Measurements from ENCODE around the gene FAM107B. TPM values are rescaled to one million over a fixed set of nuclear protein-coding genes. Genes with fewer than 3 reads are reported as not detected.

FAM107B gene
- total and polyA plus RNA-seq, 2 experiments from 2014 or later: 85.5 to 85.9 TPM

- H3K4me1 ChIP-seq (ENCODE audit: insufficient read depth): no peaks in the 10 kb centered on the region
- no peaks in the 10 kb centered on the region for H4K20me1 ChIP-seq (ENCODE audit: insufficient read depth, poor library complexity, severe bottlenecking)
- no peak for TF ChIP-seq EZH2 (IDR thresholded peaks at IDR 0.05; ENCODE audit: borderline replicate concordance)
- no peak for TF ChIP-seq CTCF (IDR thresholded peaks at IDR 0.05; ENCODE audit: poor library complexity)
- no peak for TF ChIP-seq EZH2phosphoT487 (IDR thresholded peaks at IDR 0.05; ENCODE audit: low read depth, severe bottlenecking, unreplicated experiment)
- no peaks in the 10 kb centered on the region for H3K9me2 ChIP-seq (replicated peaks; ENCODE audit: insufficient read depth)
- H3K4me3 ChIP-seq: no peak overlapping the region
- no peaks in the 10 kb centered on the region for H3K9me3 ChIP-seq (ENCODE audit: low read depth)
- H3K36me3 ChIP-seq (replicated peaks; ENCODE audit: insufficient read depth, low read depth): no peaks in the 10 kb centered on the region
- H3K4me2 ChIP-seq: no peak overlapping the region
- H3K27ac ChIP-seq: no peak overlapping the region
- DNase-seq (ENCODE audit: low spot score): no peak
- peaks cover 4% of the 10 kb centered on the region for H3K27me3 ChIP-seq
- 75% methylated on average over 5 of the region's 5 CpGs for WGBS (ENCODE audit: low lambda C conversion rate, missing lambda C conversion rate)
- H3K79me2 ChIP-seq: no peaks in the 10 kb centered on the region
- H2AFZ ChIP-seq: no peak overlapping the region
These were observed 23.9 kb upstream of the FAM107B start for GRCh38 chr10:14798636-14799035.

- Histone ChIP-seq H3K4me1 (ENCODE audit: insufficient read depth) (no peaks in the 10 kb centered on the region), H3K4me2 (no peak overlapping the region), H2AFZ (no peak overlapping the region), H3K4me3 (no peak overlapping the region), H3K36me3 (replicated peaks; ENCODE audit: insufficient read depth, low read depth) (no peaks in the 10 kb centered on the region), H3K9me2 (replicated peaks; ENCODE audit: insufficient read depth) (no peaks in the 10 kb centered on the region), H3K27me3 (no peaks in the 10 kb centered on the region), H4K20me1 (ENCODE audit: insufficient read depth, poor library complexity, severe bottlenecking) (no peaks in the 10 kb centered on the region), H3K9me3 (ENCODE audit: low read depth) (no peaks in the 10 kb centered on the region), H3K27ac (no peak overlapping the region), H3K79me2 (no peaks in the 10 kb centered on the region)
- no peak for DNase-seq (ENCODE audit: low spot score)
- TF ChIP-seq EZH2phosphoT487 (IDR thresholded peaks at IDR 0.05; ENCODE audit: low read depth, severe bottlenecking, unreplicated experiment): no peak
- no peak for TF ChIP-seq CTCF (IDR thresholded peaks at IDR 0.05; ENCODE audit: poor library complexity)
- TF ChIP-seq EZH2 (IDR thresholded peaks at IDR 0.05; ENCODE audit: borderline replicate concordance): no peak
- WGBS (ENCODE audit: low lambda C conversion rate, missing lambda C conversion rate): 91% methylated on average over 5 of the region's 5 CpGs
These were observed 13.2 kb upstream of the FAM107B start for GRCh38 chr10:14787938-14788337.

GRCh38 chr10:14784459-14785055 lies 9.9 kb upstream of the FAM107B start:
- Histone ChIP-seq H3K4me3 (no peak overlapping the region), H3K4me1 (ENCODE audit: insufficient read depth) (peaks cover 3% of the 10 kb centered on the region), H3K36me3 (replicated peaks; ENCODE audit: insufficient read depth, low read depth) (no peaks in the 10 kb centered on the region), H3K79me2 (no peaks in the 10 kb centered on the region), H3K27me3 (no peaks in the 10 kb centered on the region), H3K9me2 (replicated peaks; ENCODE audit: insufficient read depth) (no peaks in the 10 kb centered on the region), H3K9me3 (ENCODE audit: low read depth) (no peaks in the 10 kb centered on the region), H3K27ac (no peak overlapping the region), H3K4me2 (no peak overlapping the region), H4K20me1 (ENCODE audit: insufficient read depth, poor library complexity, severe bottlenecking) (no peaks in the 10 kb centered on the region), H2AFZ (no peak overlapping the region)
- WGBS (ENCODE audit: low lambda C conversion rate, missing lambda C conversion rate): 80% methylated on average over 5 of the region's 5 CpGs
- no peak for DNase-seq (ENCODE audit: low spot score)
- TF ChIP-seq EZH2 (IDR thresholded peaks at IDR 0.05; ENCODE audit: borderline replicate concordance) (no peak), EZH2phosphoT487 (IDR thresholded peaks at IDR 0.05; ENCODE audit: low read depth, severe bottlenecking, unreplicated experiment) (no peak), CTCF (IDR thresholded peaks at IDR 0.05; ENCODE audit: poor library complexity) (no peak)

Measured in hepatocyte (in vitro differentiated cells).